Mesendoderm (in vitro differentiated cells): ENCODE results near the gene OR2C3.
"Not testable (repeated sequence)": the region's sequence is repeated elsewhere in the genome, so short reads cannot be mapped to it uniquely, and the experiment has no call there.

Source experiments
- DNase-seq: peaks from one replicate; pipeline ENCODE4 v3.0.0; 2013
- H2AK5ac ChIP-seq: 2 replicates; pipeline ENCODE4 v1.6.1; 2013; ENCODE audit warnings: low read length, inconsistent platforms
- H2BK120ac ChIP-seq: 2 replicates; pipeline ENCODE4 v1.6.1; 2013; ENCODE audit warnings: low read depth, mild to moderate bottlenecking, low read length, moderate library complexity, mixed read lengths
- H2BK15ac ChIP-seq: replicated peaks from 2 replicates; pipeline ENCODE4 v1.6.1; 2013; ENCODE audit warnings: low read depth, mild to moderate bottlenecking, moderate library complexity
- H2BK5ac ChIP-seq: 2 replicates; pipeline ENCODE4 v1.6.1; 2013; ENCODE audit warnings: low read length, inconsistent platforms
- H3K18ac ChIP-seq: 2 replicates; pipeline ENCODE4 v1.6.1; 2013; ENCODE audit warnings: mild to moderate bottlenecking, low read length, mixed read lengths
- H3K23ac ChIP-seq: one replicate; pipeline ENCODE4 v1.6.1; 2013; ENCODE audit warnings: low read length
- H3K27ac ChIP-seq: 2 replicates; pipeline ENCODE4 v1.5.1; 2013; ENCODE audit warnings: low read depth, mild to moderate bottlenecking, inconsistent platforms, low read length, moderate library complexity
- H3K27me3 ChIP-seq: 2 replicates; pipeline ENCODE4 v1.6.1; 2013; ENCODE audit warnings: low read length, control low read depth, mild to moderate bottlenecking, inconsistent platforms; ENCODE audit not compliant: insufficient read depth, poor library complexity
- H3K36me3 ChIP-seq: 2 replicates; pipeline ENCODE4 v1.6.1; 2013; ENCODE audit warnings: low read length, inconsistent platforms; ENCODE audit not compliant: control insufficient read depth, insufficient read depth
- H3K4ac ChIP-seq: one replicate; pipeline ENCODE4 v1.6.1; 2013; ENCODE audit warnings: low read depth, mild to moderate bottlenecking, low read length, moderate library complexity
- H3K4me1 ChIP-seq: 2 replicates; pipeline ENCODE4 v1.6.1; 2013; ENCODE audit warnings: low read depth, low read length, inconsistent platforms; ENCODE audit not compliant: control insufficient read depth
- H3K4me2 ChIP-seq: 2 replicates; pipeline ENCODE4 v1.6.1; 2013; ENCODE audit warnings: low read length
- H3K4me3 ChIP-seq: 2 replicates; pipeline ENCODE4 v1.5.1; 2013; ENCODE audit warnings: mild to moderate bottlenecking, low read length
- H3K56ac ChIP-seq: one replicate; pipeline ENCODE4 v1.6.1; 2013; ENCODE audit warnings: low read length
- H3K79me1 ChIP-seq: 2 replicates; pipeline ENCODE4 v1.6.1; 2013; ENCODE audit warnings: low read length, inconsistent platforms
- H3K79me2 ChIP-seq: 2 replicates; pipeline ENCODE4 v1.6.1; 2013; ENCODE audit warnings: mild to moderate bottlenecking, low read length; ENCODE audit not compliant: control insufficient read depth, insufficient read depth
- H3K9ac ChIP-seq: 2 replicates; pipeline ENCODE4 v1.6.1; 2013; ENCODE audit warnings: low read length, inconsistent platforms
- H4K5ac ChIP-seq: one replicate; pipeline ENCODE4 v1.6.1; 2013; ENCODE audit warnings: low read length
- H4K8ac ChIP-seq: one replicate; pipeline ENCODE4 v1.6.1; 2013; ENCODE audit warnings: low read depth, mild to moderate bottlenecking, control low read depth, low read length, moderate library complexity
- WGBS: extraction: QIAGEN DNeasy Blood & Tissue Kit; methylation state at CpG from one replicate; pipeline ENCODE4 v1.1.7; 2013; ENCODE audit warnings: low lambda C conversion rate, missing lambda C conversion rate; ENCODE audit not compliant: insufficient coverage; ENCODE audit errors: extremely low coverage; 5-methylcytosine and 5-hydroxymethylcytosine counted together

The OR2C3 gene

DNA sequence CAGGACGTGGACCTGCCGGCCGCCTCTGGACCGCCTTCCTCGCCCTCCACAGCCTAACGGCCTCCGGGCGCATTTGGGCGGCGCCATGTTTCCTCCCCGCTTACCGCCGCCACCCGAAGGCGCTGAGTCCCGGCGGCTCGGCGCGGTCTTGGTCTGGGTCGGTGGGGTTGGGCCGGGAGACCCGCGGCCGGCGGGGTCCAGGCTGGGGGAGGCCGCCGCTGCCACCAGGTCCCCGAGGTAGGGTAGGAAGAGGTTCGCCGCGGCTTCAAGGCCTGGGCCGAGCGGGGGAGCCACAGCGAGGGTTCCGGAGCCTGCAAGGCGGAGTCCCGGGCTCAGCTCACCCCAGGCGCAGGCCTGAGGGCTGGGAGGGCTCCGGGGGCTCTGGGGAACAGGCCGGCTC lies 5.5 kb downstream of the OR2C3 start:
- Histone ChIP-seq H3K23ac (no peak overlapping the region), H4K8ac (no peak overlapping the region), H2BK15ac (no peak overlapping the region), H3K27ac (no peak overlapping the region), H2AK5ac (no peak overlapping the region), H2BK120ac (no peak overlapping the region), H3K4me2 (no peak overlapping the region), H3K36me3 (no peaks in the 10 kb centered on the region), H3K56ac (no peak overlapping the region), H3K4me1 (no peaks in the 10 kb centered on the region), H3K27me3 (no peaks in the 10 kb centered on the region), H3K79me1 (no peaks in the 10 kb centered on the region), H3K9ac (no peak overlapping the region), H3K18ac (no peak overlapping the region), H3K4ac (no peak overlapping the region), H3K79me2 (no peaks in the 10 kb centered on the region), H3K4me3 (no peak overlapping the region), H2BK5ac (no peak overlapping the region), H4K5ac (no peak overlapping the region)
- no peak for DNase-seq
- no CpG with 5 or more reads among the region's 41 CpGs for WGBS

DNA sequence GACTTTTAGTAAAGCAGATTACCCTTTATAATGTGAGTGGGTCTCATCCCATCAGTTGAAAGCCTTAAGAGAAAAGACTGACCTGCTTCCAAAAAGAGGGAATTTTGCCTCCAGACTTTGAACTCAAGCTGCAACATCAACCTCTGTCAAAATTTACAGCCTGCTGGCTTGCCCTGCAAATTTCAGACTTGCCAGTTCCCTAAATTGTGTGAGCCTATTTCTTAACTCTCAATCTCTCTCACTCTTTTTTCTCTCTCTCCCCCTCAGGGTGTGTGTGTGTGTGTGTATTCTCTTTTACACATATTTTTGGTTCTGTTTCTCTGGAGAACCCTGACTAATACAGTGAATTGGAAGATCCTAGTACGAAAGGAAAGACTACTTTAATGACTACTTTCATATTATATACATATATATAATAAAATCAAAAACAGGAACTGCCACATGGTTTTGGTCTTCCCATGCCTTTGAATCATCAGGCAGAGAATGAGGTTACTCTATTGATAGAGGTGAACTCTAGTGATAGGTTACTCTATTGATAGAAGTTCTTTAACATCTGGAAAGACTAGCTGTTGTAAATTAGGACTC lies 6.4 kb downstream of the OR2C3 start:
- no peaks in the 10 kb centered on the region for H3K79me2 ChIP-seq
- H3K4me3 ChIP-seq: no peak overlapping the region
- H3K18ac ChIP-seq: no peak overlapping the region
- H3K4me1 ChIP-seq: no peaks in the 10 kb centered on the region
- no CpG with 5 or more reads among the region's 1 CpG for WGBS
- no peak overlapping the region for H4K5ac ChIP-seq
- no peaks in the 10 kb centered on the region for H3K36me3 ChIP-seq
- no peak overlapping the region for H2BK120ac ChIP-seq
- H4K8ac ChIP-seq: no peak overlapping the region
- no peak overlapping the region for H3K9ac ChIP-seq
- H3K27ac ChIP-seq: no peak overlapping the region
- H2AK5ac ChIP-seq: no peak overlapping the region
- H3K4ac ChIP-seq: no peak overlapping the region
- H3K27me3 ChIP-seq: no peaks in the 10 kb centered on the region
- H2BK5ac ChIP-seq: no peak overlapping the region
- no peak overlapping the region for H3K56ac ChIP-seq
- H2BK15ac ChIP-seq: no peak overlapping the region
- H3K23ac ChIP-seq: no peak overlapping the region
- H3K4me2 ChIP-seq: no peak overlapping the region
- no peaks in the 10 kb centered on the region for H3K79me1 ChIP-seq
- no peak for DNase-seq

DNA sequence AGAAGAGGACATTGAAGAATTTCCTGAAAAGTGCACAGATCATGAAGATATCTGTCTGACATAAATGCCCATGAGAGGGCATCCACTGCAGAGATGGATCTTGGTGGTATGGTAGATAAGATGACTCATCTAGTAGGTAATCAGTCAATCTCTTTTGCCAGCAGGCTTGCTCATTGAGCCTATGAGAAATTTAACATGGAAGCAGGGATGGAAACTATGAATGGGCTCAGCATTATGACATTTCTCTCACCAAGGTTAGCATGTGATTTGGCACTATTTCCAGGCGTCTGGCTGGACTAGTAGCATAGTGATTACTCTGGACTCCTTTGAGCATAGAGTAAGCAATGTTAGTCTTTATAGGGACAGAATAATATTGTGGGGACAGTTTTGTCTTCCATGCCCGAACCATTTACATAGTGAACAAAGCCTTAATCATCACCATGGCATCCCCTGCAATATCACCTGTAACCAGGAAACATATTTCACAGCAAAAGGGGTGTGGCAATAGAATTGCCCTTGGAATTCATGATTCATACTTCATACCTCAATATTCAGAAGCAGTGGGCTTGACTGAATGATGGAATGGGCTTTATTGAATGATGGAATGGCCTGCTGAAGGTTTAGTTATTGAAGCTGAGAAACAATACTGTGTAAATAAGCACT lies 7.3 kb downstream of the OR2C3 start:
- Histone ChIP-seq H3K18ac (no peak overlapping the region), H2BK5ac (no peak overlapping the region), H3K4me2 (no peak overlapping the region), H4K8ac (no peak overlapping the region), H3K4me1 (no peaks in the 10 kb centered on the region), H3K79me2 (no peaks in the 10 kb centered on the region), H3K27ac (no peak overlapping the region), H2BK15ac (no peak overlapping the region), H4K5ac (no peak overlapping the region), H2AK5ac (no peak overlapping the region), H3K36me3 (no peaks in the 10 kb centered on the region), H3K79me1 (no peaks in the 10 kb centered on the region), H3K4me3 (no peak overlapping the region), H3K27me3 (no peaks in the 10 kb centered on the region), H3K9ac (no peak overlapping the region), H2BK120ac (no peak overlapping the region), H3K23ac (no peak overlapping the region), H3K4ac (no peak overlapping the region), H3K56ac (no peak overlapping the region)
- DNase-seq: no peak
- no CpG with 5 or more reads among the region's 2 CpGs for WGBS

DNA sequence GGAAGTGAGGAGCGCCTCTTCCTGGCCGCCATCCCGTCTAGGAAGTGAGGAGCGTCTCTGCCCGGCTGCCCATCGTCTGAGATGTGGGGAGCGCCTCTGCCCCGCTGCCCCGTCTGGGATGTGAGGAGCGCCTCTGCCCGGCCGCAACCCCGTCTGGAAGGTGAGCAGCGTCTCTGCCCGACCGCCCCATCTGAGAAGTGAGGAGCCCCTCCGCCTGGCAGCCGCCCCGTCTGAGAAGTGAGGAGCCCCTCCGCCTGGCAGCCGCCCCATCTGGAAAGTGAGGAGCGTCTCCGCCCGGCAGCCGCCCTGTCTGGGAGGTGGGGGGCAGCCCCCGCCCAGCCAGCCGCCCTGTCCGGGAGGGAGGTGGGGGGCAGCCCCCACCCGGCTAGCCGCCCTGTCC lies 14.4 kb downstream of the OR2C3 start:
- not testable (repeated sequence) for H3K56ac ChIP-seq, H3K79me1 ChIP-seq, H3K79me2 ChIP-seq, H3K27me3 ChIP-seq, H3K23ac ChIP-seq, H3K27ac ChIP-seq, H2BK15ac ChIP-seq, H3K36me3 ChIP-seq, H3K9ac ChIP-seq, H4K5ac ChIP-seq, H3K4me3 ChIP-seq, H3K4me2 ChIP-seq, H2AK5ac ChIP-seq, H4K8ac ChIP-seq, H2BK120ac ChIP-seq, DNase-seq, H3K4ac ChIP-seq, H3K4me1 ChIP-seq, H2BK5ac ChIP-seq, H3K18ac ChIP-seq
- no CpG with 5 or more reads among the region's 30 CpGs for WGBS

DNA sequence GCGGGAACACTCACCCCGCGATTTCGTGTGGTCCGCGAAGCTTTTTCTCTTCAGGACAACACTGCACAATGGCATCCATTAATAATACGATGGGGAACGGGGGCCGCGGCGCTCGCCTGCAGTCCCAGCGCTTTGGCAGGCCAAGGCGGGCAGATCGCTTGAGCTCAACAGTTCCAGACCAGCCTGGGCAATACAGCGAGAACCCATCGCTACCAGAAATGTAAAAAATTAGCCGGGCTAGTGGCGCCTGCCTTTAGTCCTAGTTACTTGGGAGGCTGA lies 17.7 kb downstream of the OR2C3 start:
- WGBS: no CpG with 5 or more reads among the region's 19 CpGs
- Histone ChIP-seq H3K18ac (no peak overlapping the region), H3K9ac (no peak overlapping the region), H4K5ac (no peak overlapping the region), H3K23ac (no peak overlapping the region), H2BK120ac (no peak overlapping the region), H2BK5ac (no peak overlapping the region), H2AK5ac (no peak overlapping the region), H3K27ac (no peak overlapping the region), H3K4me1 (no peaks in the 10 kb centered on the region), H4K8ac (no peak overlapping the region), H2BK15ac (no peak overlapping the region), H3K4me3 (no peak overlapping the region), H3K4me2 (no peak overlapping the region), H3K27me3 (no peaks in the 10 kb centered on the region), H3K36me3 (no peaks in the 10 kb centered on the region), H3K79me1 (no peaks in the 10 kb centered on the region), H3K56ac (no peak overlapping the region), H3K4ac (no peak overlapping the region), H3K79me2 (no peaks in the 10 kb centered on the region)
- DNase-seq: no peak
